WTC11 (cell line): Measurements from ENCODE around the gene SKI. TPM values are rescaled to one million over a fixed set of nuclear protein-coding genes. Genes with fewer than 3 reads are reported as not detected.

Experiments used
- ATAC-seq: fragments of 200-7000 bp; cut with Tn5 transposase; 2 replicates; pipeline ENCODE4 v1.10.0; 2021; ENCODE audit warnings: mild to moderate bottlenecking, moderate library complexity
- CTCF ChIA-PET: fragments of 300-600 bp; sonication (Branson Sonifier 250); formaldehyde crosslinking; loops from one replicate; lab custom pipeline; 2021; ENCODE audit warnings: antibody characterized with exemption; lab: Charles Lee
- POLR2A ChIA-PET: fragments of 350-600 bp; sonication (Branson Sonifier 250); formaldehyde crosslinking; loops from one replicate; lab custom pipeline; 2021; ENCODE audit warnings: antibody characterized with exemption; lab: Charles Lee
- DNase-seq: peaks from one replicate; pipeline ENCODE4 v3.0.0; 2021; ENCODE audit warnings: low spot score
- H3K27ac Mint-ChIP-seq: 2 replicates; pipeline ENCODE4 v1.8.0; 2021; ENCODE audit warnings: mixed read lengths
- H3K27me3 Mint-ChIP-seq: 2 replicates; pipeline ENCODE4 v1.8.0; 2021; ENCODE audit warnings: low read depth, mild to moderate bottlenecking, moderate library complexity, mixed read lengths
- H3K36me3 Mint-ChIP-seq: 2 replicates; pipeline ENCODE4 v1.8.0; 2021; ENCODE audit warnings: mixed read lengths
- H3K4me1 Mint-ChIP-seq: 2 replicates; pipeline ENCODE4 v1.8.0; 2022; ENCODE audit warnings: mixed read lengths
- H3K4me3 Mint-ChIP-seq: 2 replicates; pipeline ENCODE4 v1.8.0; 2021; ENCODE audit warnings: mild to moderate bottlenecking, moderate library complexity, mixed read lengths
- H3K9me3 Mint-ChIP-seq: 2 replicates; pipeline ENCODE4 v1.8.0; 2021; ENCODE audit warnings: mixed read lengths
- CBFB ChIP-seq: sonication (generic); formaldehyde crosslinking; IDR thresholded peaks from 2 replicates; pipeline ENCODE4 v1.8.1; 2022; ENCODE audit warnings: mild to moderate bottlenecking, low read depth, missing genetic modification reagents
- CREB1 ChIP-seq: sonication (generic); formaldehyde crosslinking; IDR thresholded peaks from 2 replicates; pipeline ENCODE4 v1.8.0; 2023; ENCODE audit warnings: mild to moderate bottlenecking, missing genetic modification reagents
- ELF4 ChIP-seq: sonication (generic); formaldehyde crosslinking; IDR thresholded peaks from 2 replicates; pipeline ENCODE4 v1.8.1; 2022; ENCODE audit warnings: low read depth, mild to moderate bottlenecking, moderate library complexity, missing genetic modification reagents
- FOXK1 ChIP-seq: sonication (generic); formaldehyde crosslinking; IDR thresholded peaks from 2 replicates; pipeline ENCODE4 v1.8.0; 2022; ENCODE audit warnings: mild to moderate bottlenecking, moderate library complexity, missing genetic modification reagents
- FOXP1 ChIP-seq: sonication (generic); formaldehyde crosslinking; IDR thresholded peaks from 2 replicates; pipeline ENCODE4 v1.8.0; 2022; ENCODE audit warnings: missing genetic modification reagents, mild to moderate bottlenecking, moderate library complexity, borderline replicate concordance
- GABPB1 ChIP-seq: sonication (generic); formaldehyde crosslinking; IDR thresholded peaks from 2 replicates; pipeline ENCODE4 v1.8.1; 2023; ENCODE audit warnings: mild to moderate bottlenecking, missing genetic modification reagents
- SMAD3 ChIP-seq: sonication (generic); formaldehyde crosslinking; IDR thresholded peaks from 2 replicates; pipeline ENCODE4 v1.8.0; 2022; ENCODE audit warnings: missing genetic modification reagents, mild to moderate bottlenecking, borderline replicate concordance
- SOX15 ChIP-seq: fragments of 250-450 bp; sonication (Bioruptor Pico); IDR thresholded peaks from 2 replicates; pipeline ENCODE4 v1.9.0; 2021; ENCODE audit warnings: mild to moderate bottlenecking
- TCF7 ChIP-seq: sonication (generic); formaldehyde crosslinking; IDR thresholded peaks from 2 replicates; pipeline ENCODE4 v1.8.0; 2022; ENCODE audit warnings: mild to moderate bottlenecking, low read depth, missing genetic modification reagents, moderate library complexity
- total RNA-seq: library from RNA; stranded (reverse); gene quantifications from 3 replicates; pipeline ENCODE4 v1.2.3, GENCODE V29; 2021
- TF ChIP-seq, protein P1 (sequence below): sonication (generic); formaldehyde crosslinking; IDR thresholded peaks from 2 replicates; pipeline ENCODE4 v1.8.1; 2023; ENCODE audit warnings: mild to moderate bottlenecking, missing genetic modification reagents, moderate library complexity
- TF ChIP-seq, protein P2 (sequence below): sonication (generic); formaldehyde crosslinking; IDR thresholded peaks from 2 replicates; pipeline ENCODE4 v1.8.0; 2022; ENCODE audit warnings: missing genetic modification reagents
- TF ChIP-seq, protein P3 (sequence below): fragments of 250-450 bp; sonication (Bioruptor Pico); IDR thresholded peaks from 2 replicates; pipeline ENCODE4 v2.1.2; 2022; ENCODE audit warnings: mild to moderate bottlenecking, moderate library complexity
- TF ChIP-seq, protein P4 (sequence below): sonication (generic); formaldehyde crosslinking; IDR thresholded peaks from 2 replicates; pipeline ENCODE4 v1.8.1; 2023; ENCODE audit warnings: mild to moderate bottlenecking, missing genetic modification reagents, borderline replicate concordance
- TF ChIP-seq, protein P5 (sequence below): sonication (generic); formaldehyde crosslinking; conservative IDR thresholded peaks from 2 replicates; pipeline ENCODE4 v1.8.1; 2023; ENCODE audit warnings: mild to moderate bottlenecking, low read depth, missing genetic modification reagents, moderate library complexity
- TF ChIP-seq, protein P6 (sequence below): sonication (generic); formaldehyde crosslinking; conservative IDR thresholded peaks from 2 replicates; pipeline ENCODE4 v1.8.1; 2022; ENCODE audit warnings: mild to moderate bottlenecking, missing genetic modification reagents
- TF ChIP-seq, protein P7 (sequence below): sonication (generic); formaldehyde crosslinking; IDR thresholded peaks from 2 replicates; pipeline ENCODE4 v1.8.1; 2022; ENCODE audit warnings: missing genetic modification reagents, borderline replicate concordance

SKI gene
- total RNA-seq, 1 experiment from 2014 or later, result 88.6 TPM

DNA sequence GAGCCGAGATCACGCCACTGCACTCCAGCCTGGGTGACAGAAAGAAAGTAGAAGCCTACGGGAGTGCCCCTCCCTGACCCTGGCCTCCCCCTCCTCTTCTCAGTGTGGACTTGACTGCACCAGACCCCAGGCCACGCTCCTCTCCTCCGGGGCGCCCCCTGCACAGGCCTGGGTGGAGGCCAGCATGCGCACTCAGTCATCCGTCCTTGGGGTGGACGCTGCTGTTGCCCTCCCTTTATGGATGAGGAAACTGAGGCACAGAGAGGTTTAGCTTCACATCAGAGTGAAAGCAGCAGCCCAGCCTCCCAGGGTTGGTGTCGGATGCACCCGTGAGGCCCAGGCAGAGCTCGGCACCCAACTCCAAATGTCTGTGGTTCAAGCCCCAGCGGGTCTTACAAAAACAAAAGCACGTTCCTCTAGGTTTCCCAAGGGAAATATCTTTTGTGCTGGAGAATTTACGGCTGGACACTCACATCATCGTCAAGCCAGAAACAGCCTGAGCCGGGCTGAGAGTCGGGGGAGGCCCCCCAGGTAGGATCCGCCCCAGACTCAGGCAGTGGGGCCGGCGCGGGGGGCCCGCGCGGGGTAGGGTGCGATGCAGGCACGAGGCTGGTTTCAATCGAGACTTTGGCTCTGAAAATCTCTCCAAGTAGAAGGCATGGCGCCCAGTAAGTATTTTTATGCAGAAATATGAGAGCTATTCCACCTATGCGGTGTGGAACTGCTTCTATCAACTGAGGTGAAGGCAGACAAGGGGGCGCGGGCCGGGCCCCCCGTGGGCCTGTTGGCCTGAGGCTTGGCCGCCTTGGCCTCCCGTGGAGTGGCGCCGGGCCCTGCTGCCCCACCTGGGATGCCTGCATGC, 126.6 kb downstream of the SKI start (continued):
- TF ChIP-seq, protein P1, sequence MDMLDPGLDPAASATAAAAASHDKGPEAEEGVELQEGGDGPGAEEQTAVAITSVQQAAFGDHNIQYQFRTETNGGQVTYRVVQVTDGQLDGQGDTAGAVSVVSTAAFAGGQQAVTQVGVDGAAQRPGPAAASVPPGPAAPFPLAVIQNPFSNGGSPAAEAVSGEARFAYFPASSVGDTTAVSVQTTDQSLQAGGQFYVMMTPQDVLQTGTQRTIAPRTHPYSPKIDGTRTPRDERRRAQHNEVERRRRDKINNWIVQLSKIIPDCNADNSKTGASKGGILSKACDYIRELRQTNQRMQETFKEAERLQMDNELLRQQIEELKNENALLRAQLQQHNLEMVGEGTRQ (CRISPR knock-in tag), result no peak
- TF ChIP-seq, protein P2, sequence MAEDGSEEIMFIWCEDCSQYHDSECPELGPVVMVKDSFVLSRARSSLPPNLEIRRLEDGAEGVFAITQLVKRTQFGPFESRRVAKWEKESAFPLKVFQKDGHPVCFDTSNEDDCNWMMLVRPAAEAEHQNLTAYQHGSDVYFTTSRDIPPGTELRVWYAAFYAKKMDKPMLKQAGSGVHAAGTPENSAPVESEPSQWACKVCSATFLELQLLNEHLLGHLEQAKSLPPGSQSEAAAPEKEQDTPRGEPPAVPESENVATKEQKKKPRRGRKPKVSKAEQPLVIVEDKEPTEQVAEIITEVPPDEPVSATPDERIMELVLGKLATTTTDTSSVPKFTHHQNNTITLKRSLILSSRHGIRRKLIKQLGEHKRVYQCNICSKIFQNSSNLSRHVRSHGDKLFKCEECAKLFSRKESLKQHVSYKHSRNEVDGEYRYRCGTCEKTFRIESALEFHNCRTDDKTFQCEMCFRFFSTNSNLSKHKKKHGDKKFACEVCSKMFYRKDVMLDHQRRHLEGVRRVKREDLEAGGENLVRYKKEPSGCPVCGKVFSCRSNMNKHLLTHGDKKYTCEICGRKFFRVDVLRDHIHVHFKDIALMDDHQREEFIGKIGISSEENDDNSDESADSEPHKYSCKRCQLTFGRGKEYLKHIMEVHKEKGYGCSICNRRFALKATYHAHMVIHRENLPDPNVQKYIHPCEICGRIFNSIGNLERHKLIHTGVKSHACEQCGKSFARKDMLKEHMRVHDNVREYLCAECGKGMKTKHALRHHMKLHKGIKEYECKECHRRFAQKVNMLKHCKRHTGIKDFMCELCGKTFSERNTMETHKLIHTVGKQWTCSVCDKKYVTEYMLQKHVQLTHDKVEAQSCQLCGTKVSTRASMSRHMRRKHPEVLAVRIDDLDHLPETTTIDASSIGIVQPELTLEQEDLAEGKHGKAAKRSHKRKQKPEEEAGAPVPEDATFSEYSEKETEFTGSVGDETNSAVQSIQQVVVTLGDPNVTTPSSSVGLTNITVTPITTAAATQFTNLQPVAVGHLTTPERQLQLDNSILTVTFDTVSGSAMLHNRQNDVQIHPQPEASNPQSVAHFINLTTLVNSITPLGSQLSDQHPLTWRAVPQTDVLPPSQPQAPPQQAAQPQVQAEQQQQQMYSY (CRISPR knock-in tag), result no peak
- TF ChIP-seq, protein P3, sequence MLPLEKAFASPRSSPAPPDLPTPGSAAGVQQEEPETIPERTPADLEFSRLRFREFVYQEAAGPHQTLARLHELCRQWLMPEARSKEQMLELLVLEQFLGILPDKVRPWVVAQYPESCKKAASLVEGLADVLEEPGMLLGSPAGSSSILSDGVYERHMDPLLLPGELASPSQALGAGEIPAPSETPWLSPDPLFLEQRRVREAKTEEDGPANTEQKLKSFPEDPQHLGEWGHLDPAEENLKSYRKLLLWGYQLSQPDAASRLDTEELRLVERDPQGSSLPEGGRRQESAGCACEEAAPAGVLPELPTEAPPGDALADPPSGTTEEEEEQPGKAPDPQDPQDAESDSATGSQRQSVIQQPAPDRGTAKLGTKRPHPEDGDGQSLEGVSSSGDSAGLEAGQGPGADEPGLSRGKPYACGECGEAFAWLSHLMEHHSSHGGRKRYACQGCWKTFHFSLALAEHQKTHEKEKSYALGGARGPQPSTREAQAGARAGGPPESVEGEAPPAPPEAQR (CRISPR knock-in tag), result no peak
- TF ChIP-seq, protein P4, sequence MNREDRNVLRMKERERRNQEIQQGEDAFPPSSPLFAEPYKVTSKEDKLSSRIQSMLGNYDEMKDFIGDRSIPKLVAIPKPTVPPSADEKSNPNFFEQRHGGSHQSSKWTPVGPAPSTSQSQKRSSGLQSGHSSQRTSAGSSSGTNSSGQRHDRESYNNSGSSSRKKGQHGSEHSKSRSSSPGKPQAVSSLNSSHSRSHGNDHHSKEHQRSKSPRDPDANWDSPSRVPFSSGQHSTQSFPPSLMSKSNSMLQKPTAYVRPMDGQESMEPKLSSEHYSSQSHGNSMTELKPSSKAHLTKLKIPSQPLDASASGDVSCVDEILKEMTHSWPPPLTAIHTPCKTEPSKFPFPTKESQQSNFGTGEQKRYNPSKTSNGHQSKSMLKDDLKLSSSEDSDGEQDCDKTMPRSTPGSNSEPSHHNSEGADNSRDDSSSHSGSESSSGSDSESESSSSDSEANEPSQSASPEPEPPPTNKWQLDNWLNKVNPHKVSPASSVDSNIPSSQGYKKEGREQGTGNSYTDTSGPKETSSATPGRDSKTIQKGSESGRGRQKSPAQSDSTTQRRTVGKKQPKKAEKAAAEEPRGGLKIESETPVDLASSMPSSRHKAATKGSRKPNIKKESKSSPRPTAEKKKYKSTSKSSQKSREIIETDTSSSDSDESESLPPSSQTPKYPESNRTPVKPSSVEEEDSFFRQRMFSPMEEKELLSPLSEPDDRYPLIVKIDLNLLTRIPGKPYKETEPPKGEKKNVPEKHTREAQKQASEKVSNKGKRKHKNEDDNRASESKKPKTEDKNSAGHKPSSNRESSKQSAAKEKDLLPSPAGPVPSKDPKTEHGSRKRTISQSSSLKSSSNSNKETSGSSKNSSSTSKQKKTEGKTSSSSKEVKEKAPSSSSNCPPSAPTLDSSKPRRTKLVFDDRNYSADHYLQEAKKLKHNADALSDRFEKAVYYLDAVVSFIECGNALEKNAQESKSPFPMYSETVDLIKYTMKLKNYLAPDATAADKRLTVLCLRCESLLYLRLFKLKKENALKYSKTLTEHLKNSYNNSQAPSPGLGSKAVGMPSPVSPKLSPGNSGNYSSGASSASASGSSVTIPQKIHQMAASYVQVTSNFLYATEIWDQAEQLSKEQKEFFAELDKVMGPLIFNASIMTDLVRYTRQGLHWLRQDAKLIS, result no peak
- TF ChIP-seq FOXK1 (CRISPR knock-in tag), result no peak

DNA sequence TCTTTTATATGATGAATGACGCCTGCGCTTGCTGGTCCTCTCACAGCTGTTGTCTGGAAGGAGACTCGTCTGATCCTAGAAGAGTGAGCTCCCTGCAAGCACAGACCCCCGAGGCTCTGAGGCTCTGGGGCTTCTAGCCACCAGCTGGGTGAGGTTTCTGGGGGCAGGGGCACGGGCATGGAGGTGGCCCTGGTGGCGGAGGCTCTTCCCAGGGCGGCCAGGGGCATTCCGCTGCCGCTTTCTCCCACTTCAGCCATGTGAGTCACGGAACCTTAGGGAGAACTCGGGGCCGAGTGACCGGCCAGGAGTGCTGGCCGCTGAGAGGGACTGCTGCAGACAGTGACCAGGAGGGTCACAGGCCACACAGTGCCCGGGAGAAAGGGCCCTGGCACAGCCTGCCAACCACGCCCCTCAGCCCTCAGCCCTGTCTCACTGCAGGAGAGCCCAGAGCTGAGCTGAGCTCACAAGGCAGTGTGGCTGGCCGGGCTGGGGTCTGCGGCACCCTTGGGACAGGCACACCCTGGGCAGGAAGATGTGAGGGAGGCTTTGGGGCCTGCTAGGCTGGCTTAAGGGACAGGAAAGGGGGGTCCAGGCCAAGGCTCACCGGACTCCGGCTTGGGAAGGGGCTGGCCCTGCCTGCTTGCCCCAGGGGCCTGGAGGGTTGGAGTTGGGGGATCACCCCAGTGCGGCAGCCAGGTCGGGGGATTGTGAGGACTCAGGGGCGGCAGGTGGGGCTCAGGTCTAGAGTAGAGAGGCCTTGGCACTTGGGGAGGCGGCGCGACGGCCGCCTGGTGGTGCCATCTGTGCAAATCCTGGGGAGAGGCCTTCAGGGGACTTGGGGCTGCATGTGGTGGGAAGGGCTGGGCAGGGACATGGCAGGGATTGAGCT, 127.5 kb downstream of the SKI start:
- ATAC-seq (no peak), DNase-seq (no peak)
- no peak overlapping the region for H3K4me3 Mint-ChIP-seq
- H3K4me1 Mint-ChIP-seq, result no peaks in the 10 kb centered on the region
- TF ChIP-seq GABPB1 (CRISPR knock-in tag) (no peak), SOX15 (CRISPR knock-in tag) (no peak), FOXP1 (no peak), CBFB (CRISPR knock-in tag) (no peak), SMAD3 (CRISPR knock-in tag) (no peak), TCF7 (CRISPR knock-in tag) (no peak), ELF4 (CRISPR knock-in tag) (no peak), CREB1 (CRISPR knock-in tag) (no peak)
- TF ChIP-seq, protein P5, sequence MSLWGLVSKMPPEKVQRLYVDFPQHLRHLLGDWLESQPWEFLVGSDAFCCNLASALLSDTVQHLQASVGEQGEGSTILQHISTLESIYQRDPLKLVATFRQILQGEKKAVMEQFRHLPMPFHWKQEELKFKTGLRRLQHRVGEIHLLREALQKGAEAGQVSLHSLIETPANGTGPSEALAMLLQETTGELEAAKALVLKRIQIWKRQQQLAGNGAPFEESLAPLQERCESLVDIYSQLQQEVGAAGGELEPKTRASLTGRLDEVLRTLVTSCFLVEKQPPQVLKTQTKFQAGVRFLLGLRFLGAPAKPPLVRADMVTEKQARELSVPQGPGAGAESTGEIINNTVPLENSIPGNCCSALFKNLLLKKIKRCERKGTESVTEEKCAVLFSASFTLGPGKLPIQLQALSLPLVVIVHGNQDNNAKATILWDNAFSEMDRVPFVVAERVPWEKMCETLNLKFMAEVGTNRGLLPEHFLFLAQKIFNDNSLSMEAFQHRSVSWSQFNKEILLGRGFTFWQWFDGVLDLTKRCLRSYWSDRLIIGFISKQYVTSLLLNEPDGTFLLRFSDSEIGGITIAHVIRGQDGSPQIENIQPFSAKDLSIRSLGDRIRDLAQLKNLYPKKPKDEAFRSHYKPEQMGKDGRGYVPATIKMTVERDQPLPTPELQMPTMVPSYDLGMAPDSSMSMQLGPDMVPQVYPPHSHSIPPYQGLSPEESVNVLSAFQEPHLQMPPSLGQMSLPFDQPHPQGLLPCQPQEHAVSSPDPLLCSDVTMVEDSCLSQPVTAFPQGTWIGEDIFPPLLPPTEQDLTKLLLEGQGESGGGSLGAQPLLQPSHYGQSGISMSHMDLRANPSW (CRISPR knock-in tag), result no peak
- TF ChIP-seq, protein P6, sequence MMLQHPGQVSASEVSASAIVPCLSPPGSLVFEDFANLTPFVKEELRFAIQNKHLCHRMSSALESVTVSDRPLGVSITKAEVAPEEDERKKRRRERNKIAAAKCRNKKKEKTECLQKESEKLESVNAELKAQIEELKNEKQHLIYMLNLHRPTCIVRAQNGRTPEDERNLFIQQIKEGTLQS (CRISPR knock-in tag), result no peak
- TF ChIP-seq, protein P7, sequence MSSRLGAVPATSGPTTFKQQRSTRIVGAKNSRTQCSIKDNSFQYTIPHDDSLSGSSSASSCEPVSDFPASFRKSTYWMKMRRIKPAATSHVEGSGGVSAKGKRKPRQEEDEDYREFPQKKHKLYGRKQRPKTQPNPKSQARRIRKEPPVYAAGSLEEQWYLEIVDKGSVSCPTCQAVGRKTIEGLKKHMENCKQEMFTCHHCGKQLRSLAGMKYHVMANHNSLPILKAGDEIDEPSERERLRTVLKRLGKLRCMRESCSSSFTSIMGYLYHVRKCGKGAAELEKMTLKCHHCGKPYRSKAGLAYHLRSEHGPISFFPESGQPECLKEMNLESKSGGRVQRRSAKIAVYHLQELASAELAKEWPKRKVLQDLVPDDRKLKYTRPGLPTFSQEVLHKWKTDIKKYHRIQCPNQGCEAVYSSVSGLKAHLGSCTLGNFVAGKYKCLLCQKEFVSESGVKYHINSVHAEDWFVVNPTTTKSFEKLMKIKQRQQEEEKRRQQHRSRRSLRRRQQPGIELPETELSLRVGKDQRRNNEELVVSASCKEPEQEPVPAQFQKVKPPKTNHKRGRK (CRISPR knock-in tag), result no peak
- H3K27me3 Mint-ChIP-seq, result no peaks in the 10 kb centered on the region
- POLR2A ChIA-PET, result no interaction called here
- no peaks in the 10 kb centered on the region for H3K36me3 Mint-ChIP-seq
- H3K27ac Mint-ChIP-seq, result no peak overlapping the region
- no peaks in the 10 kb centered on the region for H3K9me3 Mint-ChIP-seq
- CTCF ChIA-PET, result interaction anchor here (0.7 to 1.2 kb wide), 3 partner anchors 40 to 215 kb away, joined by 3 read pairs; no protein-coding TSS in a partner anchor
